Measurements from ENCODE around the gene CYTIP. TPM values are rescaled to one million over a fixed set of nuclear protein-coding genes. Genes with fewer than 3 reads are reported as not detected.

Gene CYTIP
- total and polyA plus RNA-seq, 7 experiments from 2014 or later: 170 to 406 (median 322) TPM

DNA sequence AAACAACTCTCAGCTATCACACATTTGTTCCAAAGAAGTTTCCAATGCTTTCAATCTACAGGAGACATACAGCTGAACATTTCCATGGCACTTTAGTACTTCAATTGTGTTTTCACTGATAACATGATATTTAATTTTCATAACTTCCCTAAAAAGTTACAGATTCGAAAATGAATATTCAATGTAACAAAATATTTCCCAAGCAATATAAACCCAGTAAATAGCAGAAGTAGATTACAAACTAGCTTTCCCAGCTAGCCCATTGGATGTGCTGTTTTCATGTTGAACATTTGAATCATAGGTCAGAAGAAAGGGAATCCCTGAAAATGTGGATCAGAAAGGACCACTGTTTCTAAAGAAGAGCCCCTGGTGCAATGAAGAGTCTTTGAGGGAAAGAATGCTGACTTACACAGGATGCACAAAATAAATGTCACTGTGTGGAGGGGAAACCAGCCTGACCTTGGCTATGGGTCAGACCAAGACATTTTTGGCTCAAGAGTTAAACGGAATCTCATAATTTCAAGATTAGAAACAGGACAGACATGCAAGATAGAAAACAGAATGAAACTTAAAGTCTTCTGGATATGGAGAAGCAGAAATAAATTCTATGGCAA is 22.5 kb downstream of the CYTIP start:
- peaks cover 21 to 86% (median 84%) of the 10 kb centered on the region in 5 donors for H3K36me3 Mint-ChIP-seq
- DNase-seq (no peak), ATAC-seq (peak; percentile 33)
- Histone ChIP-seq H3K36me3 (ENCODE audit: control insufficient read depth in 2 of 3, insufficient read depth in 3 of 3, low read length in 3 of 3) (peaks cover 26 to 87% (median 53%) of the 10 kb centered on the region in 3 experiments), H3K27me3 (ENCODE audit: control insufficient read depth in 2 of 2, insufficient read depth in 2 of 2, low read length in 2 of 2) (no peaks in the 10 kb centered on the region), H3K9me3 (ENCODE audit: control insufficient read depth in 2 of 3, low read length in 3 of 3) (peaks cover 0 to 3% (median 0%) of the 10 kb centered on the region in 3 experiments), H3K27ac (ENCODE audit: low read depth, low read length) (peak overlapping the region; percentile 86), H3K4me3 (ENCODE audit: low read length) (no peak overlapping the region), H3K4me1 (ENCODE audit: control insufficient read depth in 2 of 2, insufficient read depth in 2 of 2, low read length in 2 of 2) (peaks cover 53 to 56% of the 10 kb centered on the region in 2 donors)
- H3K4me3 Mint-ChIP-seq: peak overlapping the region; percentile 18 to 75 (median 60)
- no peaks in the 10 kb centered on the region for H3K27me3 Mint-ChIP-seq
- ChIA-PET CTCF (interaction anchor here (0.6 to 4.1 kb wide), 8 partner anchors 9 to 110 kb away, joined by 3 to 34 read pairs (median 4); no protein-coding TSS in a partner anchor), POLR2A (interaction anchor here (0.8 to 27.4 kb wide), 7 partner anchors 7 to 90 kb away, joined by 3 to 810 read pairs (median 32); partner anchors contain the start of genes CYTIP and ERMN)
- peaks cover 0 to 38% (median 9%) of the 10 kb centered on the region in 11 donors for H3K9me3 Mint-ChIP-seq
- H3K27ac Mint-ChIP-seq: peak overlapping the region; percentile 90 to 98 (median 94)
- peaks cover 47 to 90% (median 80%) of the 10 kb centered on the region in 7 donors for H3K4me1 Mint-ChIP-seq
- intact Hi-C loops (cut with micrococcal nuclease): loop anchor here in 1 of 2 donors (1.0 kb wide), 2 partner anchors 20 to 32 kb away; no protein-coding TSS in a partner anchor

- Histone ChIP-seq H3K27ac (ENCODE audit: low read depth, low read length) (peak overlapping the region; percentile 86), H3K4me3 (ENCODE audit: low read length) (no peak overlapping the region), H3K4me1 (ENCODE audit: control insufficient read depth in 2 of 2, insufficient read depth in 2 of 2, low read length in 2 of 2) (peaks cover 59% of the 10 kb centered on the region in 2 donors), H3K27me3 (ENCODE audit: control insufficient read depth in 2 of 2, insufficient read depth in 2 of 2, low read length in 2 of 2) (no peaks in the 10 kb centered on the region), H3K9me3 (ENCODE audit: control insufficient read depth in 2 of 3, low read length in 3 of 3) (no peaks in the 10 kb centered on the region), H3K36me3 (ENCODE audit: control insufficient read depth in 2 of 3, insufficient read depth in 3 of 3, low read length in 3 of 3) (peaks cover 25 to 88% (median 54%) of the 10 kb centered on the region in 3 experiments)
- POLR2A ChIA-PET: interaction anchor here (0.8 to 27.4 kb wide), 8 partner anchors 7 to 89 kb away, joined by 3 to 810 read pairs (median 20); partner anchors contain the start of genes CYTIP and ERMN
- H3K4me1 Mint-ChIP-seq: peaks cover 49 to 91% (median 80%) of the 10 kb centered on the region in 7 donors
- peak; percentile 74 for ATAC-seq
- intact Hi-C loops (cut with micrococcal nuclease): loop anchor here in 1 of 2 donors (1.0 kb wide), 2 partner anchors 20 to 32 kb away; no protein-coding TSS in a partner anchor
- H3K27ac Mint-ChIP-seq: peak overlapping the region; percentile 90 to 98 (median 94)
- no peak for DNase-seq
- H3K36me3 Mint-ChIP-seq: peaks cover 19 to 82% (median 81%) of the 10 kb centered on the region in 5 donors
- CTCF ChIA-PET: interaction anchor here (1.1 to 4.1 kb wide), 5 partner anchors 10 to 93 kb away, joined by 3 to 34 read pairs (median 5); no protein-coding TSS in a partner anchor
- peak overlapping the region in 9 of 10 donors; percentile 30 to 75 (median 66) for H3K4me3 Mint-ChIP-seq
- H3K9me3 Mint-ChIP-seq: peaks cover 0 to 32% (median 5%) of the 10 kb centered on the region in 11 donors
- H3K27me3 Mint-ChIP-seq: no peaks in the 10 kb centered on the region
Measured at GRCh38 chr2:157420771-157421323, 23.0 kb downstream of the CYTIP start.

DNA sequence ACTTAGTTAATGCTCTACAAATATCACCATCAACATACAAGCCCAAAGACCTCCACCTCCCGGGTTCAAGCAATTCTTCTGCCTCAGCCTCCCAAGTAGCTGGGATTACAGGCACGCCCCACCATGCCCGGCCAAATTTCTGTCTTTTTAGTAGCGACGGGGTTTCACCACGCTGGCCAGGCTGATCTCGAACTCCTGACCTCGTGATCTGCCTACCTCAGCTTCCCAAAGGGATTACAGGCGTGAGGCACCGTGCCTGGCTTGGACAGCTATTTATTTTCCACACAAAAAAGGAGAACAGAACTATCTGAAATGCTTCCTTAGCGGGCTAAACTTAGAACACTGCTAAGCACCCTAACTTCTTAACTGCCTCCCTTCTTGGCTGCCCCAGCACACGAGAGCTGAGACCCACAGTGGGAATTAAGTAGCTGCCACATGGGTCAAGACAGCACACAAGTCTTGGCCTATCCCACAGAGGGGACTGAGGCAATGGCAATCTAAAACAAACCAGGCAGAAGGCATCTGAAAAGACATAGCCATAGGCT is 24.8 kb downstream of the CYTIP start:
- H3K4me1 Mint-ChIP-seq: peaks cover 58 to 93% (median 82%) of the 10 kb centered on the region in 7 donors
- no peak for DNase-seq
- H3K27ac Mint-ChIP-seq: peak overlapping the region; percentile 94 to 99 (median 95)
- Histone ChIP-seq H3K27ac (ENCODE audit: low read depth, low read length) (peak overlapping the region; percentile 86), H3K27me3 (ENCODE audit: control insufficient read depth in 2 of 2, insufficient read depth in 2 of 2, low read length in 2 of 2) (no peaks in the 10 kb centered on the region), H3K36me3 (ENCODE audit: control insufficient read depth in 2 of 3, insufficient read depth in 3 of 3, low read length in 3 of 3) (peaks cover 42 to 84% (median 58%) of the 10 kb centered on the region in 3 experiments), H3K4me3 (ENCODE audit: low read length) (peak overlapping the region; percentile 23), H3K9me3 (ENCODE audit: control insufficient read depth in 2 of 3, low read length in 3 of 3) (no peaks in the 10 kb centered on the region), H3K4me1 (ENCODE audit: control insufficient read depth in 2 of 2, insufficient read depth in 2 of 2, low read length in 2 of 2) (peaks cover 76% of the 10 kb centered on the region in 2 donors)
- no peak for ATAC-seq
- peak overlapping the region; percentile 49 to 79 (median 63) for H3K4me3 Mint-ChIP-seq
- no peaks in the 10 kb centered on the region for H3K27me3 Mint-ChIP-seq
- H3K9me3 Mint-ChIP-seq: peaks cover 0 to 18% (median 4%) of the 10 kb centered on the region in 11 donors
- intact Hi-C loops (cut with micrococcal nuclease): loop anchor here in 1 of 2 donors (2.0 kb wide), 3 partner anchors 14 to 480 kb away; no protein-coding TSS in a partner anchor
- H3K36me3 Mint-ChIP-seq: peaks cover 23 to 84% (median 82%) of the 10 kb centered on the region in 5 donors
- POLR2A ChIA-PET: interaction anchor here (0.7 to 27.4 kb wide), 9 partner anchors 9 to 88 kb away, joined by 3 to 810 read pairs (median 10); partner anchors contain the start of genes CYTIP and ERMN
- CTCF ChIA-PET: interaction anchor here (0.8 to 4.1 kb wide), 10 partner anchors 12 to 92 kb away, joined by 3 to 34 read pairs (median 5); no protein-coding TSS in a partner anchor

DNA sequence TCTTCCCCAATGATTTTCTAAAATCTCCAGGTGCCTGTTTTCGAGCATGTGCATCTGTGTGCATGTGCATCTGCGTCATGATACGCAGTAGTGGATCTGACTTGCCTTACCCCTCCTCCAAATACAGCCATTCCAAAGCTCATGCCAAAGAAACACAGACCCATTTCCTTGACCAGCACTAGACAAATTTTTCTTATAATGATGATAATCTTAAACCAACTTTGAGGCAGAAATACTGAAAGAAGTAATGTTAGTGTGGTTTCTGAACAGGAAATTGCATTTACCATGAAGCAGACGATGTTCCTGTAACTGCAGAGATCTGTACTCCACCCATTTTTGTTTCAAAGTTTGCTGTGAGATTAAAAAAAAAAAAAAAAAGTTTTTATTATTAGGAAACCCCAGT is 25.6 kb downstream of the CYTIP start:
- H3K27me3 Mint-ChIP-seq: no peaks in the 10 kb centered on the region
- POLR2A ChIA-PET: interaction anchor here (0.7 to 27.4 kb wide), 13 partner anchors 10 to 87 kb away, joined by 3 to 810 read pairs (median 4); partner anchors contain the start of genes CYTIP and ERMN
- ATAC-seq: peak; percentile 55
- DNase-seq: peak in 7 of 9 donors; percentile 67 to 87 (median 82)
- H3K4me1 ChIP-seq (ENCODE audit: control insufficient read depth in 2 of 2, insufficient read depth in 2 of 2, low read length in 2 of 2): peaks cover 83% of the 10 kb centered on the region in 2 donors
- H3K9me3 Mint-ChIP-seq: peaks cover 0 to 19% (median 3%) of the 10 kb centered on the region in 11 donors
- intact Hi-C loops (cut with micrococcal nuclease): loop anchor here (1.0 to 2.0 kb wide), 12 partner anchors 10 to 481 kb away; no protein-coding TSS in a partner anchor
- no peaks in the 10 kb centered on the region for H3K9me3 ChIP-seq (ENCODE audit: control insufficient read depth in 2 of 3, low read length in 3 of 3)
- peak overlapping the region; percentile 33 for H3K4me3 ChIP-seq (ENCODE audit: low read length)
- H3K36me3 ChIP-seq (ENCODE audit: control insufficient read depth in 2 of 3, insufficient read depth in 3 of 3, low read length in 3 of 3): peaks cover 46 to 75% (median 58%) of the 10 kb centered on the region in 3 experiments
- CTCF ChIA-PET: interaction anchor here (0.6 to 4.1 kb wide), 14 partner anchors 10 to 116 kb away, joined by 3 to 34 read pairs (median 4); partner anchors contain the start of gene CYTIP
- H3K27ac ChIP-seq (ENCODE audit: low read depth, low read length): peak overlapping the region; percentile 86
- peak overlapping the region; percentile 92 to 99 (median 96) for H3K27ac Mint-ChIP-seq
- H3K4me3 Mint-ChIP-seq: peak overlapping the region; percentile 70 to 87 (median 78)
- peaks cover 65 to 94% (median 87%) of the 10 kb centered on the region in 7 donors for H3K4me1 Mint-ChIP-seq
- no peaks in the 10 kb centered on the region for H3K27me3 ChIP-seq (ENCODE audit: control insufficient read depth in 2 of 2, insufficient read depth in 2 of 2, low read length in 2 of 2)
- peaks cover 23 to 86% (median 81%) of the 10 kb centered on the region in 5 donors for H3K36me3 Mint-ChIP-seq

DNA sequence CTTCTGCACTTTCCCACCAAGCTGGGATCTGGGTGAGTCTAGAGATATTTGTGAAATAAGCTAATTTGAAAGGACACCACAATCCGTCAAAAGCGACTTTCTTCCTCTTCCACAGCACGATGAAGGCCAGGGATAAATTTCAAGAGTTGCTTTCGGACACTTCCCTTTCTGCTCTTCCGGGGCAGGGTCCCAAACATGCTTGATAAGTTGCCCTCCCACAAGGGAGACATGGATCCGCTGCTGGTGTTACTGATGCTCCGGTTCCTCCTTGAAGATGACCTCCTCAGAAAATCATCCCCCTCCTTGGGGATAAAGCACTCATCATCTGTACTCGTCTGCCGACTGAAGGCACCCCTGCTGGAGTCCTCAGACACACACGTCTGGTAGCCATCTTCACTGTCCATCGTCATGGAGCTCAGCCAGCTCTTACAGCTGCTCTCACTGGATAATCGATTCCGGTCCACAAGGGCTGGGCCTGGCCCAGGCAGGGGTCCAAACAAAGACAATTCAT is 28.2 kb downstream of the CYTIP start:
- Mint-ChIP-seq H3K36me3 (peaks cover 14 to 86% (median 75%) of the 10 kb centered on the region in 5 donors), H3K4me1 (peaks cover 67 to 97% (median 88%) of the 10 kb centered on the region in 7 donors), H3K27me3 (no peaks in the 10 kb centered on the region), H3K27ac (peak overlapping the region; percentile 87 to 98 (median 94)), H3K9me3 (peaks cover 0 to 11% (median 0%) of the 10 kb centered on the region in 11 donors), H3K4me3 (peak overlapping the region; percentile 45 to 85 (median 72))
- ATAC-seq: no peak
- Histone ChIP-seq H3K27me3 (ENCODE audit: control insufficient read depth in 2 of 2, insufficient read depth in 2 of 2, low read length in 2 of 2) (no peaks in the 10 kb centered on the region), H3K4me1 (ENCODE audit: control insufficient read depth in 2 of 2, insufficient read depth in 2 of 2, low read length in 2 of 2) (peaks cover 86 to 92% of the 10 kb centered on the region in 2 donors), H3K27ac (ENCODE audit: low read depth, low read length) (peak overlapping the region; percentile 86), H3K4me3 (ENCODE audit: low read length) (peak overlapping the region; percentile 12), H3K9me3 (ENCODE audit: control insufficient read depth in 2 of 3, low read length in 3 of 3) (no peaks in the 10 kb centered on the region), H3K36me3 (ENCODE audit: control insufficient read depth in 2 of 3, insufficient read depth in 3 of 3, low read length in 3 of 3) (peaks cover 32 to 54% (median 40%) of the 10 kb centered on the region in 3 experiments)
- ChIA-PET POLR2A (interaction anchor here (1.3 to 18.5 kb wide), 4 partner anchors 12 to 85 kb away, joined by 3 to 810 read pairs (median 97); partner anchors contain the start of genes CYTIP and ERMN), CTCF (interaction anchor here (0.8 to 2.5 kb wide), 4 partner anchors 9 to 88 kb away, joined by 4 to 9 read pairs (median 6); no protein-coding TSS in a partner anchor)
- intact Hi-C loops (cut with micrococcal nuclease): no loop called here
- no peak for DNase-seq

All from naive thymus-derived CD4-positive, alpha-beta T cell (primary cell).